Measurements from ENCODE around the gene SIX3.

SIX3 gene

GRCh38 chr2:44940732-44941464 lies 604 bp upstream of the SIX3 start:
- no peak for DNase-seq (ENCODE audit: low read depth in 1 of 2, low spot score in 1 of 2)
- H3K27ac ChIP-seq (replicated peaks) = no peak overlapping the region
- H3K4me3 ChIP-seq (replicated peaks; ENCODE audit: insufficient read depth, low read length) = no peak overlapping the region
- no peak for TF ChIP-seq CTCF (IDR thresholded peaks at IDR 0.05; ENCODE audit: insufficient read depth, low read length)
- no peak for TF ChIP-seq GABPA (IDR thresholded peaks at IDR 0.05; ENCODE audit: low read depth)
- TF ChIP-seq SPI1 (IDR thresholded peaks at IDR 0.05; ENCODE audit: borderline replicate concordance, low read depth) = no peak
- TF ChIP-seq, protein P1, sequence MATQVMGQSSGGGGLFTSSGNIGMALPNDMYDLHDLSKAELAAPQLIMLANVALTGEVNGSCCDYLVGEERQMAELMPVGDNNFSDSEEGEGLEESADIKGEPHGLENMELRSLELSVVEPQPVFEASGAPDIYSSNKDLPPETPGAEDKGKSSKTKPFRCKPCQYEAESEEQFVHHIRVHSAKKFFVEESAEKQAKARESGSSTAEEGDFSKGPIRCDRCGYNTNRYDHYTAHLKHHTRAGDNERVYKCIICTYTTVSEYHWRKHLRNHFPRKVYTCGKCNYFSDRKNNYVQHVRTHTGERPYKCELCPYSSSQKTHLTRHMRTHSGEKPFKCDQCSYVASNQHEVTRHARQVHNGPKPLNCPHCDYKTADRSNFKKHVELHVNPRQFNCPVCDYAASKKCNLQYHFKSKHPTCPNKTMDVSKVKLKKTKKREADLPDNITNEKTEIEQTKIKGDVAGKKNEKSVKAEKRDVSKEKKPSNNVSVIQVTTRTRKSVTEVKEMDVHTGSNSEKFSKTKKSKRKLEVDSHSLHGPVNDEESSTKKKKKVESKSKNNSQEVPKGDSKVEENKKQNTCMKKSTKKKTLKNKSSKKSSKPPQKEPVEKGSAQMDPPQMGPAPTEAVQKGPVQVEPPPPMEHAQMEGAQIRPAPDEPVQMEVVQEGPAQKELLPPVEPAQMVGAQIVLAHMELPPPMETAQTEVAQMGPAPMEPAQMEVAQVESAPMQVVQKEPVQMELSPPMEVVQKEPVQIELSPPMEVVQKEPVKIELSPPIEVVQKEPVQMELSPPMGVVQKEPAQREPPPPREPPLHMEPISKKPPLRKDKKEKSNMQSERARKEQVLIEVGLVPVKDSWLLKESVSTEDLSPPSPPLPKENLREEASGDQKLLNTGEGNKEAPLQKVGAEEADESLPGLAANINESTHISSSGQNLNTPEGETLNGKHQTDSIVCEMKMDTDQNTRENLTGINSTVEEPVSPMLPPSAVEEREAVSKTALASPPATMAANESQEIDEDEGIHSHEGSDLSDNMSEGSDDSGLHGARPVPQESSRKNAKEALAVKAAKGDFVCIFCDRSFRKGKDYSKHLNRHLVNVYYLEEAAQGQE (IDR thresholded peaks at IDR 0.05; ENCODE audit: insufficient replicate concordance, low read depth) = no peak
- TF ChIP-seq POLR2AphosphoS5 (IDR thresholded peaks at IDR 0.05; ENCODE audit: low read depth) = no peak
- H3K27me3 ChIP-seq (ENCODE audit: insufficient read depth, poor library complexity, severe bottlenecking) = peaks cover 93% of the 10 kb centered on the region

DNA sequence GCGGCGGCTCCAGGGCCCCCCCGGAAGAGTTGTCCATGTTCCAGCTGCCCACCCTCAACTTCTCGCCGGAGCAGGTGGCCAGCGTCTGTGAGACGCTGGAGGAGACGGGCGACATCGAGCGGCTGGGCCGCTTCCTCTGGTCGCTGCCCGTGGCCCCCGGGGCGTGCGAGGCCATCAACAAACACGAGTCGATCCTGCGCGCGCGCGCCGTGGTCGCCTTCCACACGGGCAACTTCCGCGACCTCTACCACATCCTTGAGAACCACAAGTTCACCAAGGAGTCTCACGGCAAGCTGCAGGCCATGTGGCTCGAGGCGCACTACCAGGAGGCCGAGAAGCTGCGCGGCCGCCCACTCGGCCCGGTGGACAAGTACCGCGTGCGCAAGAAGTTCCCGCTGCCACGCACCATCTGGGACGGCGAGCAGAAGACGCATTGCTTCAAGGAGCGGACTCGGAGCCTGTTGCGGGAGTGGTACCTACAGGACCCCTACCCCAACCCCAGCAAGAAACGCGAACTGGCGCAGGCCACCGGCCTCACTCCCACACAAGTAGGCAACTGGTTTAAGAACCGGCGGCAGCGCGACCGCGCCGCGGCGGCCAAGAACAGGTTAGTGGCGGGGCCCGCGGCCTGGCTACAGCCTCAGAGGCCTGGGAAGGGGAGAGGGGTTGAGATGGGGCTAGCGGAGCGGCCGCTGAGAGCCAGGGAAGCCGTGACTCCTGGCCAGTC lies 965 bp downstream of the SIX3 start:
- no peak overlapping the region for H3K4me3 ChIP-seq (replicated peaks; ENCODE audit: insufficient read depth, low read length)
- H3K27ac ChIP-seq (replicated peaks) = no peak overlapping the region
- H3K27me3 ChIP-seq (ENCODE audit: insufficient read depth, poor library complexity, severe bottlenecking) = peaks cover 89% of the 10 kb centered on the region
- no peak for DNase-seq (ENCODE audit: low read depth in 1 of 2, low spot score in 1 of 2)
- TF ChIP-seq GABPA (IDR thresholded peaks at IDR 0.05; ENCODE audit: low read depth) (no peak), CTCF (IDR thresholded peaks at IDR 0.05; ENCODE audit: insufficient read depth, low read length) (no peak)

DNA sequence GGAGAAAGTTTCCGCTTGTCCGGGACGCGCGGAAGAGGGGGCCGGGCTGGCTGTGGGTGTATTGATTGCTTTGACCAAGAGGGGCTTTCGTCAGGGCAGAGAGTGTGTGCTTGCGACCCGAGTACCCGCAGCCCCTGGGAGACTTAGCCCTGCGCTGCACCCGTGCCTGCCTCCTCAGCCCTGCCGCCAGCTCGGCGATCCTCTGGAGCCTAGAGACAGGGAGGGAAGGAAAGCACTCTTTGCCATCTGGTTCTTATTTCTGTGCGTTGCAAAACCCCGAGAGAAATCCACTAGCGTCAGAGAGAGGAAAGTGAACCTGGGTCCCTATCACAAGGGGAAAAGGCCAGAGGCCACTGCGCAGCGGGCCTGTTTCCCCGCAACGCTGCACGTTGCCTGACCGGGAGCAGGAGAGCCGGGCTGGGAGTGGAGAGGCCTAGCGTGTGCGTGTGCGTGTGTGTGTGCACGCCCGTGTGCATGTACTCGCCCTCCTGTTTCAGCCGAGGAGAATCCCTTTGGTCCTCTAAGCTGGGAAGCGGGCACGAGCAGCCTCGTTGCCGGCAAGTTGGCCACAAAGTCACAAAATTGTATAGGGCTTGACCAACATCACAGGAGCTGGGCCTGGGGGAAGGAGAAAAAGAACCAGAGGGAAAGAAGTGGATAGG lies 1.7 kb downstream of the SIX3 start:
- no peak for DNase-seq (ENCODE audit: low read depth in 1 of 2, low spot score in 1 of 2)
- H3K27ac ChIP-seq (replicated peaks) = no peak overlapping the region
- H3K4me3 ChIP-seq (replicated peaks; ENCODE audit: insufficient read depth, low read length) = no peak overlapping the region
- peaks cover 87% of the 10 kb centered on the region for H3K27me3 ChIP-seq (ENCODE audit: insufficient read depth, poor library complexity, severe bottlenecking)
- no peak for TF ChIP-seq CTCF (IDR thresholded peaks at IDR 0.05; ENCODE audit: insufficient read depth, low read length)
- TF ChIP-seq, protein P1 (IDR thresholded peaks at IDR 0.05; ENCODE audit: insufficient replicate concordance, low read depth) = no peak
- TF ChIP-seq POLR2AphosphoS5 (IDR thresholded peaks at IDR 0.05; ENCODE audit: low read depth) = no peak
- TF ChIP-seq GABPA (IDR thresholded peaks at IDR 0.05; ENCODE audit: low read depth) = no peak
- TF ChIP-seq SPI1 (IDR thresholded peaks at IDR 0.05; ENCODE audit: borderline replicate concordance, low read depth) = no peak

Measured in HL-60 (cell line).